GM12892 (cell line): Measurements from ENCODE around the gene NIT2.

Experiments
- POLR2A ChIP-seq: IDR thresholded peaks from 2 replicates; pipeline ENCODE4 v1.6.1; 2011; ENCODE audit warnings: low read depth, low read length, control low read depth
- POLR2AphosphoS5 ChIP-seq: IDR thresholded peaks from 2 replicates; pipeline ENCODE4 v1.6.1; 2011; ENCODE audit warnings: low read depth, low read length, control low read depth

- TF ChIP-seq POLR2A (no peak), POLR2AphosphoS5 (no peak)
Measured at GRCh38 chr3:100402891-100403290, 68.3 kb downstream of the NIT2 start.
